Calu3 (cell line): ENCODE measurements around the gene SIAH1. TPM values are rescaled to one million over a fixed set of nuclear protein-coding genes. Genes with fewer than 3 reads are reported as not detected.
A peak's percentile ranks its signal among the peaks of the same experiment; 100 is the strongest.
"Not testable (repeated sequence)": the region's sequence is repeated elsewhere in the genome, so short reads cannot be mapped to it uniquely, and the experiment has no call there.

Source experiments
- BruUV-seq: library from RNA; stranded (reverse); fragments of 400-500 nt; replicated peaks from 2 replicates; lab custom pipeline; 2021; lab: Mats Ljungman, UMichigan
- CTCF ChIA-PET: fragments of 300-600 bp; sonication (Branson Sonifier 250); formaldehyde crosslinking; loops from one replicate; lab custom pipeline; 2022; ENCODE audit warnings: antibody characterized with exemption; lab: Charles Lee
- DNase-seq: peaks from one replicate; pipeline ENCODE4 v3.0.0; 2022
- H3K27ac Mint-ChIP-seq: one replicate; pipeline ENCODE4 v1.8.0; 2022; ENCODE audit warnings: mixed read lengths; ENCODE audit not compliant: unreplicated experiment
- H3K27me3 Mint-ChIP-seq: one replicate; pipeline ENCODE4 v1.8.0; 2022; ENCODE audit warnings: mixed read lengths; ENCODE audit not compliant: unreplicated experiment
- H3K36me3 Mint-ChIP-seq: one replicate; pipeline ENCODE4 v1.8.0; 2022; ENCODE audit warnings: mild to moderate bottlenecking, moderate library complexity, mixed read lengths; ENCODE audit not compliant: insufficient read depth, unreplicated experiment
- H3K4me1 Mint-ChIP-seq: one replicate; pipeline ENCODE4 v1.8.0; 2022; ENCODE audit warnings: mild to moderate bottlenecking, low read depth, mixed read lengths; ENCODE audit not compliant: unreplicated experiment
- H3K4me3 Mint-ChIP-seq: one replicate; pipeline ENCODE4 v1.8.0; 2022; ENCODE audit warnings: mild to moderate bottlenecking, low read depth, moderate library complexity, mixed read lengths; ENCODE audit not compliant: unreplicated experiment
- H3K9me3 Mint-ChIP-seq: one replicate; pipeline ENCODE4 v1.8.0; 2022; ENCODE audit warnings: low read depth, mixed read lengths; ENCODE audit not compliant: unreplicated experiment
- CTCF ChIP-seq: fragments of 200-600 bp; IDR thresholded peaks from one replicate; pipeline ENCODE4 v1.8.0; 2022; ENCODE audit warnings: antibody characterized with exemption; ENCODE audit not compliant: unreplicated experiment
- intact Hi-C: fragments of 100-400 bp; cut with micrococcal nuclease; formaldehyde crosslinking; loops from one replicate; pipeline ENCODE4 v1.10.0; 2022; ENCODE audit not compliant: unreplicated experiment
- total RNA-seq: library from RNA; stranded (reverse); gene quantifications from 2 replicates; pipeline ENCODE4 v1.2.3, GENCODE V29; 2022

SIAH1 gene
- total RNA-seq, 1 experiment from 2014 or later, result 32.3 TPM

- H3K36me3 Mint-ChIP-seq, result no peaks in the 10 kb centered on the region
- CTCF ChIA-PET, result interaction anchor here (0.7 kb wide), 1 partner anchor 1945 kb away, joined by 3 read pairs; no protein-coding TSS in a partner anchor
- intact Hi-C loops, result no loop called here
- no peaks in the 10 kb centered on the region for H3K27me3 Mint-ChIP-seq
- H3K4me1 Mint-ChIP-seq, result peaks cover 5% of the 10 kb centered on the region
- TF ChIP-seq CTCF, result no peak
- BruUV-seq, result no TSS peak
- no peak overlapping the region for H3K27ac Mint-ChIP-seq
- no peaks in the 10 kb centered on the region for H3K9me3 Mint-ChIP-seq
- H3K4me3 Mint-ChIP-seq, result no peak overlapping the region
- no peak for DNase-seq
Measured at GRCh38 chr16:48422537-48422936, 37.3 kb upstream of the SIAH1 start.

- H3K36me3 Mint-ChIP-seq, result no peaks in the 10 kb centered on the region
- CTCF ChIA-PET, result interaction anchor here (0.7 kb wide), 2 partner anchors 1619 to 1946 kb away, joined by 3 read pairs; no protein-coding TSS in a partner anchor
- H3K4me3 Mint-ChIP-seq, result no peak overlapping the region
- no peak for TF ChIP-seq CTCF
- intact Hi-C loops, result no loop called here
- no TSS peak for BruUV-seq
- H3K27me3 Mint-ChIP-seq, result no peaks in the 10 kb centered on the region
- H3K27ac Mint-ChIP-seq, result no peak overlapping the region
- peaks cover 5% of the 10 kb centered on the region for H3K4me1 Mint-ChIP-seq
- DNase-seq, result no peak
- H3K9me3 Mint-ChIP-seq, result no peaks in the 10 kb centered on the region
Measured at GRCh38 chr16:48421741-48422140, 36.5 kb upstream of the SIAH1 start.

GRCh38 chr16:48420437-48420836, 35.2 kb upstream of the SIAH1 start:
- peak; percentile 36 for DNase-seq
- CTCF ChIA-PET, result interaction anchor here (0.8 kb wide), 1 partner anchor 16 kb away, joined by 3 read pairs; no protein-coding TSS in a partner anchor
- H3K27me3 Mint-ChIP-seq, result no peaks in the 10 kb centered on the region
- no TSS peak for BruUV-seq
- H3K4me3 Mint-ChIP-seq, result no peak overlapping the region
- TF ChIP-seq CTCF, result no peak
- no peak overlapping the region for H3K27ac Mint-ChIP-seq
- intact Hi-C loops, result no loop called here
- peaks cover 5% of the 10 kb centered on the region for H3K4me1 Mint-ChIP-seq
- H3K36me3 Mint-ChIP-seq, result no peaks in the 10 kb centered on the region
- no peaks in the 10 kb centered on the region for H3K9me3 Mint-ChIP-seq

GRCh38 chr16:48416617-48417016, 31.4 kb upstream of the SIAH1 start:
- H3K4me1 Mint-ChIP-seq, H3K27ac Mint-ChIP-seq, H3K27me3 Mint-ChIP-seq, intact Hi-C loops, H3K4me3 Mint-ChIP-seq, H3K9me3 Mint-ChIP-seq, CTCF ChIA-PET, DNase-seq, BruUV-seq, H3K36me3 Mint-ChIP-seq: not testable (repeated sequence)

- H3K4me1 Mint-ChIP-seq, result peaks cover 37% of the 10 kb centered on the region
- peaks cover 16% of the 10 kb centered on the region for H3K36me3 Mint-ChIP-seq
- no peak overlapping the region for H3K4me3 Mint-ChIP-seq
- no peaks in the 10 kb centered on the region for H3K27me3 Mint-ChIP-seq
- BruUV-seq, result no TSS peak
- no peak for DNase-seq
- intact Hi-C loops, result no loop called here
- CTCF ChIA-PET, result no interaction called here
- H3K9me3 Mint-ChIP-seq, result no peaks in the 10 kb centered on the region
- no peak overlapping the region for H3K27ac Mint-ChIP-seq
- no peak for TF ChIP-seq CTCF
Measured at GRCh38 chr16:48413272-48413671, 28.1 kb upstream of the SIAH1 start.
